Measurements from ENCODE around the gene NYAP2. TPM values are rescaled to one million over a fixed set of nuclear protein-coding genes. Genes with fewer than 3 reads are reported as not detected.

Gene NYAP2
- total and polyA plus RNA-seq, 10 of the 15 experiments (the other 5 are each of a cell fraction or from before 2014, with no cell fraction given), result 0.03 TPM; not detected in 9

DNA sequence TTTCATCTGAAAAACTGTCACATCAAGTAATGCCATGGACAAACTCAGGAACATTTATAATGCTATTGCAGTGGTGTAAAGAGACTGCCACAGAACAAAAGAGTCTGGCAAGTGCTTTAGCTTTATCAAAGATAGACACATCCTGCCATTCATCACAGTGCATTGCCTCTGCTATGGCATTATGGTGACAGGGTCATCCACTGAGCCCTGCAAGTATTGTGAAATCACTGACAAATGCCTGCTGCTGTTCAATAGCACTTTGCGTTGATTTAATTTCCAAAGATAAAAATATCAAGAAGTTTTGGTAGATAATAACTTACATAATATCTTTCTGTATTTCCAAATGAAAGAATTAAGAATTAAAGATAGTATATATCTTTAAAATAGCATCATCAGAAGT lies 38.7 kb downstream of the NYAP2 start (continued):
- TF ChIP-seq, protein P1, sequence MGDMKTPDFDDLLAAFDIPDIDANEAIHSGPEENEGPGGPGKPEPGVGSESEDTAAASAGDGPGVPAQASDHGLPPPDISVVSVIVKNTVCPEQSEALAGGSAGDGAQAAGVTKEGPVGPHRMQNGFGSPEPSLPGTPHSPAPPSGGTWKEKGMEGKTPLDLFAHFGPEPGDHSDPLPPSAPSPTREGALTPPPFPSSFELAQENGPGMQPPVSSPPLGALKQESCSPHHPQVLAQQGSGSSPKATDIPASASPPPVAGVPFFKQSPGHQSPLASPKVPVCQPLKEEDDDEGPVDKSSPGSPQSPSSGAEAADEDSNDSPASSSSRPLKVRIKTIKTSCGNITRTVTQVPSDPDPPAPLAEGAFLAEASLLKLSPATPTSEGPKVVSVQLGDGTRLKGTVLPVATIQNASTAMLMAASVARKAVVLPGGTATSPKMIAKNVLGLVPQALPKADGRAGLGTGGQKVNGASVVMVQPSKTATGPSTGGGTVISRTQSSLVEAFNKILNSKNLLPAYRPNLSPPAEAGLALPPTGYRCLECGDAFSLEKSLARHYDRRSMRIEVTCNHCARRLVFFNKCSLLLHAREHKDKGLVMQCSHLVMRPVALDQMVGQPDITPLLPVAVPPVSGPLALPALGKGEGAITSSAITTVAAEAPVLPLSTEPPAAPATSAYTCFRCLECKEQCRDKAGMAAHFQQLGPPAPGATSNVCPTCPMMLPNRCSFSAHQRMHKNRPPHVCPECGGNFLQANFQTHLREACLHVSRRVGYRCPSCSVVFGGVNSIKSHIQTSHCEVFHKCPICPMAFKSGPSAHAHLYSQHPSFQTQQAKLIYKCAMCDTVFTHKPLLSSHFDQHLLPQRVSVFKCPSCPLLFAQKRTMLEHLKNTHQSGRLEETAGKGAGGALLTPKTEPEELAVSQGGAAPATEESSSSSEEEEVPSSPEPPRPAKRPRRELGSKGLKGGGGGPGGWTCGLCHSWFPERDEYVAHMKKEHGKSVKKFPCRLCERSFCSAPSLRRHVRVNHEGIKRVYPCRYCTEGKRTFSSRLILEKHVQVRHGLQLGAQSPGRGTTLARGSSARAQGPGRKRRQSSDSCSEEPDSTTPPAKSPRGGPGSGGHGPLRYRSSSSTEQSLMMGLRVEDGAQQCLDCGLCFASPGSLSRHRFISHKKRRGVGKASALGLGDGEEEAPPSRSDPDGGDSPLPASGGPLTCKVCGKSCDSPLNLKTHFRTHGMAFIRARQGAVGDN (IDR thresholded peaks at IDR 0.05), result no peak
- no peak for TF ChIP-seq NR2F1 (conservative IDR thresholded peaks at IDR 0.05)
- TF ChIP-seq PAX8 (IDR thresholded peaks at IDR 0.05), result no peak
- TF ChIP-seq RELB (IDR thresholded peaks at IDR 0.05; ENCODE audit: low read depth), result no peak
- TF ChIP-seq ZBTB40 (IDR thresholded peaks at IDR 0.05; ENCODE audit: borderline replicate concordance), result no peak
- no peak for TF ChIP-seq POLR2AphosphoS5 (IDR thresholded peaks at IDR 0.05; ENCODE audit: low read length)
- TF ChIP-seq, protein P2, sequence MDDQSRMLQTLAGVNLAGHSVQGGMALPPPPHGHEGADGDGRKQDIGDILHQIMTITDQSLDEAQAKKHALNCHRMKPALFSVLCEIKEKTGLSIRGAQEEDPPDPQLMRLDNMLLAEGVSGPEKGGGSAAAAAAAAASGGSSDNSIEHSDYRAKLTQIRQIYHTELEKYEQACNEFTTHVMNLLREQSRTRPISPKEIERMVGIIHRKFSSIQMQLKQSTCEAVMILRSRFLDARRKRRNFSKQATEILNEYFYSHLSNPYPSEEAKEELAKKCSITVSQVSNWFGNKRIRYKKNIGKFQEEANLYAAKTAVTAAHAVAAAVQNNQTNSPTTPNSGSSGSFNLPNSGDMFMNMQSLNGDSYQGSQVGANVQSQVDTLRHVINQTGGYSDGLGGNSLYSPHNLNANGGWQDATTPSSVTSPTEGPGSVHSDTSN (IDR thresholded peaks at IDR 0.05; ENCODE audit: insufficient replicate concordance, low read depth, low read length), result no peak
- no peak for TF ChIP-seq EP300 (IDR thresholded peaks at IDR 0.05; ENCODE audit: borderline replicate concordance in 1 of 2, control insufficient read depth in 1 of 2, low read depth in 2 of 2, low read length in 2 of 2)

Measured in GM12878 (cell line).